ENCODE data around the gene FBL.
A peak's percentile ranks its signal among the peaks of the same experiment; 100 is the strongest.
"Not testable (repeated sequence)": the region's sequence is repeated elsewhere in the genome, so short reads cannot be mapped to it uniquely, and the experiment has no call there.

FBL gene

GRCh38 chr19:39845933-39846677, at the start of gene FBL:
TSS of gene FBL (minus strand) at chr19:39846379. CDS start at chr19:39846300, 79 bp downstream.
- no peaks in the 10 kb centered on the region for H3K9me3 ChIP-seq (ENCODE audit: severe bottlenecking)
- no peaks in the 10 kb centered on the region for H3K27me3 ChIP-seq (ENCODE audit: insufficient read depth, low read depth, severe bottlenecking)
- peaks cover 27% of the 10 kb centered on the region for H3K36me3 ChIP-seq
- H3K4me3 ChIP-seq (ENCODE audit: low read depth, low read length): peak within 1 kb of the TSS; percentile 86
- DNase-seq: peak; percentile 96
- peak within 1 kb of the TSS; percentile 91 for H3K27ac ChIP-seq
- TF ChIP-seq, protein P1, sequence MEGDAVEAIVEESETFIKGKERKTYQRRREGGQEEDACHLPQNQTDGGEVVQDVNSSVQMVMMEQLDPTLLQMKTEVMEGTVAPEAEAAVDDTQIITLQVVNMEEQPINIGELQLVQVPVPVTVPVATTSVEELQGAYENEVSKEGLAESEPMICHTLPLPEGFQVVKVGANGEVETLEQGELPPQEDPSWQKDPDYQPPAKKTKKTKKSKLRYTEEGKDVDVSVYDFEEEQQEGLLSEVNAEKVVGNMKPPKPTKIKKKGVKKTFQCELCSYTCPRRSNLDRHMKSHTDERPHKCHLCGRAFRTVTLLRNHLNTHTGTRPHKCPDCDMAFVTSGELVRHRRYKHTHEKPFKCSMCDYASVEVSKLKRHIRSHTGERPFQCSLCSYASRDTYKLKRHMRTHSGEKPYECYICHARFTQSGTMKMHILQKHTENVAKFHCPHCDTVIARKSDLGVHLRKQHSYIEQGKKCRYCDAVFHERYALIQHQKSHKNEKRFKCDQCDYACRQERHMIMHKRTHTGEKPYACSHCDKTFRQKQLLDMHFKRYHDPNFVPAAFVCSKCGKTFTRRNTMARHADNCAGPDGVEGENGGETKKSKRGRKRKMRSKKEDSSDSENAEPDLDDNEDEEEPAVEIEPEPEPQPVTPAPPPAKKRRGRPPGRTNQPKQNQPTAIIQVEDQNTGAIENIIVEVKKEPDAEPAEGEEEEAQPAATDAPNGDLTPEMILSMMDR (IDR thresholded peaks at IDR 0.05; ENCODE audit: low read depth, low read length): no peak

- not testable (repeated sequence) for H3K27ac ChIP-seq, H3K36me3 ChIP-seq, DNase-seq
Measured at GRCh38 chr19:39895096-39895495, 48.9 kb upstream of the FBL start.

DNA sequence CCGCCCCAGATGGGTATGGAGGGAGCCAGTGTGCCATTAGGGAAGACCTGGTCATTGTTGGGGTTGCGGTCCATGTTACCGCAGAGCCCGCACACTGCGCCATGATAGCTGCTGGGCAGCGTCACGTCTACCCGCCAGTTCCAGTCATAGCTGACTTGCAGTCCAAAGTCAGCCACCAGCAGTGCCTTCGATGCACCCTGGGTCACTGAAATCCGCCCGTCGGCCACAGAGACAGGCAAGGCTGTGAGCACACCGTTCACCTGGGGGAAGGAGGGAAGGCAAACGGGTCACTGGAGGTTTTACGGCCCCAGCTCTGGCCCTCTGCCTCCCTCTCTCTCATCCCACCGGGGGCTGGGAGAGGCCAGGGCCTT, 48.0 kb upstream of the FBL start:
- not testable (repeated sequence) for H3K9me3 ChIP-seq (ENCODE audit: severe bottlenecking); H3K4me3 ChIP-seq (ENCODE audit: low read depth, low read length); DNase-seq; H3K36me3 ChIP-seq; H3K27ac ChIP-seq; H3K27me3 ChIP-seq (ENCODE audit: insufficient read depth, low read depth, severe bottlenecking)

More at GRCh38 chr19:39895096-39895495, 48.9 kb upstream of the FBL start:
- H3K4me3 ChIP-seq (ENCODE audit: low read depth, low read length); H3K9me3 ChIP-seq (ENCODE audit: severe bottlenecking); H3K27me3 ChIP-seq (ENCODE audit: insufficient read depth, low read depth, severe bottlenecking): not testable (repeated sequence)

DNA sequence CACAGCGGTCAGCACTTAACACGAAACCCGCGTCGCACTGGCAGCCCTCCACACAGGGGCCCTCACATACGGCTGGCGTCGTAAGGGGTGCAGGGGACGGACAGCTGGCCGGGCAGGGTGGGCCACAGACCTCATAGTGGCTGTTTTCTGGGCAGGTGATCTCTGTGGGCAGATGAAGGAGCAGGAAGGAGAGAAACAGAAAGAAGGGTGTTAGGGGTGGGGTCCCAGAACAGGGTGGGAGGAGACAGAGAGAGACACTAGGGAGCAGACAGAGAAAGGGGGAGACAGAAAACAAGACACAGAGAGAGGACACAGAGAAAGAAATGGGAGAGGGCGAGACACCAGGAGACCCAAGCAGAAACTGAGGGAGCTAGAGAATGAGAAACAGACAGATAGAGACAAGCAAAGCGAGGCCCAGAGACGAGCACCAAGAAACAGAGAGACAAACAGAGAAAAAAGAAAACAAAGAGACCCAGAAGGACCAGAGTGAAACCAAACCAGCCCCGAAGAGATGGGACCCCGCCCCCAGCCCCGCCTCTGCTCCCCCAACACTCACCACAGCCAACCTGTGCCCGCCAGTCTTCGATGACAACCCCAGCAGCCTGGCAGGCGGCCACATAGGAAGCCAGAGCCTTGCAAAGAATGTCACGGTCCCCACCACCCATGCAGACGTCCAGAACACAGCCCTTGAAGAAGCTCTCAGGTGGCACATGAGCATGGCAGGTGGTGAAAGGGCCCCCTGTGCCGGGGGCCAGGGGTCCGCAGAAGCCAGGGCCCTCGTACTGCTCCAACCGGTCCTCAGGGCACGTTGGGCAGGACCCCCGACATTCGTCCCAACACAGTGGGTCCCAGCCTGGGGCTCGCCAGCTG, 47.4 kb upstream of the FBL start:
- not testable (repeated sequence) for H3K27ac ChIP-seq

DNA sequence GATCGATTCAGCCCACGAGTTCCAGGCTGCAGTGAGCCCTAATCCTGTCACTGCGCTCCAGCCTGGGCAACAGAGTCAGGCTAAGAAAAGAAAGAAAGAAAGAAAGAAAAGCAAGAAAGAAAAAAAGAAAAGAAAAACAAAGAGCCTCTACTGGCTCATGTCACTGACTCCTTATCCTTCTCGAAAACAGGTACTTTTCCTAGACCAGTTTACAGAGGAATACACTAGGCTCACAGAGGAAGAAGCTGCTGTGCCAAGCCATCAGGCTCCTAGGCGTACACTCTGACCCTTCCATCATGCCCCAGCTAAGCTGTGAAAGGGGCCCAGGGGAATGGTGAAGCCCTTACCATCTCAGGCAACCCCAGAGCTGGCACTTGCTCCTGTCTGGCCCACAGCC, 46.3 kb upstream of the FBL start:
- not testable (repeated sequence) for H3K9me3 ChIP-seq (ENCODE audit: severe bottlenecking); H3K36me3 ChIP-seq; H3K4me3 ChIP-seq (ENCODE audit: low read depth, low read length); H3K27ac ChIP-seq; DNase-seq; H3K27me3 ChIP-seq (ENCODE audit: insufficient read depth, low read depth, severe bottlenecking)

More for the DNA sequence above, 47.4 kb upstream of the FBL start:
- H3K36me3 ChIP-seq; H3K27me3 ChIP-seq (ENCODE audit: insufficient read depth, low read depth, severe bottlenecking); DNase-seq; H3K9me3 ChIP-seq (ENCODE audit: severe bottlenecking); H3K4me3 ChIP-seq (ENCODE audit: low read depth, low read length): not testable (repeated sequence)

GRCh38 chr19:39891660-39892505, 45.7 kb upstream of the FBL start:
- H3K27ac ChIP-seq; H3K36me3 ChIP-seq; H3K27me3 ChIP-seq (ENCODE audit: insufficient read depth, low read depth, severe bottlenecking); H3K9me3 ChIP-seq (ENCODE audit: severe bottlenecking); DNase-seq; H3K4me3 ChIP-seq (ENCODE audit: low read depth, low read length): not testable (repeated sequence)

DNA sequence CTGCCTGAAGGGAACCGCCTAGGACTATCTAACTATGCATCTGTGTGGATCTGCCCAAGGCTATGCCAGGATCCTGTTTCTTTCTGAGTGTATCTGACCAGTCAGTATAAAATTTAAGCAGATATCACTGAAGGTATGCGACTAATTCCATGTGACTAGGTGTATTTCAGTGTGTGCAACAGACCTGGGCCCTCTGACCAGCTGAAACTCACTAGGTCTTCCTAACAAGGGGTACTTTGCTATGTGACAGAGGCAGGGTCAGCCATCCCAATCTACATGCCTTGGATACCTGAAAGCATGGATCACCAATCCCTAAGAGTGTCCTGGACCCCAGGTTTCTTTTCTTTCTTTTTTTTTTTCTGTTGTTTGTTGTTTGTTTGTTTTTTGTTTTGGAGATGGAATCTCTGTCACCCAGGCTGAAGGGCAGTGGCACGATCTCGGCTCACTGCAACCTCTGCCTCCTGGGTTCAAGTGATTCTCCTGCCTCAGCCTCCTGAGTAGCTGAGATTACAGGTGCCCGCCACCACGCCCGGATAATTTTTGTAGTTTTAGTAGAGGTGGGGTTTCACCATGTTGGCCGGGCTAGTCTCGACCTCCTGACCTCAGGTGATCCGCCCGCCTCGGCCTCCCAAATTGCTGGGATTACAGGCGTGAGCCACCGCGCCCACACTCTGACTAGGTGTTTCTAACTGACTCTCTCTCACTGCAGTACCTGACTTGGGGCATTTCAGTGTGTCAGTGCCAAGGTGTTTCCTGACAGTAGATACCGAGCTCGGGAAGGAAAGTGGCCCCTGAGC, 44.8 kb upstream of the FBL start:
- no peaks in the 10 kb centered on the region for H3K27me3 ChIP-seq (ENCODE audit: insufficient read depth, low read depth, severe bottlenecking)
- no peak overlapping the region for H3K27ac ChIP-seq
- DNase-seq: no peak
- no peaks in the 10 kb centered on the region for H3K36me3 ChIP-seq
- TF ChIP-seq, protein P1 (IDR thresholded peaks at IDR 0.05; ENCODE audit: low read depth, low read length): no peak
- H3K9me3 ChIP-seq (ENCODE audit: severe bottlenecking): no peaks in the 10 kb centered on the region
- H3K4me3 ChIP-seq (ENCODE audit: low read depth, low read length): no peak overlapping the region

- not testable (repeated sequence) for H3K27me3 ChIP-seq (ENCODE audit: insufficient read depth, low read depth, severe bottlenecking); DNase-seq; H3K9me3 ChIP-seq (ENCODE audit: severe bottlenecking); H3K27ac ChIP-seq; H3K4me3 ChIP-seq (ENCODE audit: low read depth, low read length); H3K36me3 ChIP-seq
Measured at GRCh38 chr19:39889872-39890754, 43.9 kb upstream of the FBL start.

- not testable (repeated sequence) for H3K36me3 ChIP-seq; H3K4me3 ChIP-seq (ENCODE audit: low read depth, low read length); DNase-seq; H3K27me3 ChIP-seq (ENCODE audit: insufficient read depth, low read depth, severe bottlenecking); H3K27ac ChIP-seq; H3K9me3 ChIP-seq (ENCODE audit: severe bottlenecking)
Measured at GRCh38 chr19:39887456-39887951, 41.3 kb upstream of the FBL start.

DNA sequence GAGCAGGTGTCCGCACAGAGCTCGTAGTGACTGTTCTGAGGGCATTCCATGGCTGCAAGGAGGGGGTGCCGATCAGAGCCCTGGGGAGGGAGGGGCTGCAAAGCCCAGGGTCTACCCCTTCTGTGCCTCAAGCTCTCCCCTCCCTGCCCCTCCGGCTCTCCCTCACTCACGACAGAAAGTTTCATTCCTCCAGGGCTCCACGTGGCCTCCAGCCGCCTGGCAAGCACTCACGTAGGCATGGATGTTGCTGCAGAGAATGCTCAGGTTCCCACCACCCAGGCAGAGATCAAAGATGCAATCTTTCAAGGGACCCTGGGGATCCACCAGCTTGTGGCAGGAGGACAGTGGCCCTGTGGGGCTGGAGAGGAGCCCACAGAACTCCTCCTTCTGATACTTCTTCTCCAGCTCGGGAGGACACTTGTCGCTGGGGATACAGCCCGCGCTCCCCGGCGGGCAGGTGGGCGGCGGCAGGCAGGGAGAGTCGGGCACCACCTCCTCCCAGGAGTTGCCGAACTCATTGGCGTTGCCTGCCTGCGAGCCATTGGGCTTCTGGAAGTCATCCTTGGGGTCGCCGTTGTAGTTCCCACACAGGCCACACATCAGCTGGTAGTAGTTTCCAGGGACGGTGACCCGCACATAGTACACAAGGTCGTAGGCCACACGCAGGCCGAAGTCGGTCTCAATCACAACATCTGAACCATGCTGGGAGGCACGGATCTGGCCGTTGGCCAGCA, 39.8 kb upstream of the FBL start:
- not testable (repeated sequence) for H3K27me3 ChIP-seq (ENCODE audit: insufficient read depth, low read depth, severe bottlenecking); H3K4me3 ChIP-seq (ENCODE audit: low read depth, low read length); H3K27ac ChIP-seq; H3K9me3 ChIP-seq (ENCODE audit: severe bottlenecking); DNase-seq; H3K36me3 ChIP-seq
